ENCODE data around the gene ATP6V1G2.

GRCh38 chr6:31585491-31585890 lies 39.1 kb upstream of the ATP6V1G2 start:
- no peak for TF ChIP-seq POLR2A (IDR thresholded peaks at IDR 0.05)
- no peak for TF ChIP-seq CTCF (IDR thresholded peaks at IDR 0.05)

Measured in uterus (tissue), 2 donors.